ENCODE data around the gene USP28.
"Not testable (repeated sequence)": the region's sequence is repeated elsewhere in the genome, so short reads cannot be mapped to it uniquely, and the experiment has no call there.

USP28 gene

DNA sequence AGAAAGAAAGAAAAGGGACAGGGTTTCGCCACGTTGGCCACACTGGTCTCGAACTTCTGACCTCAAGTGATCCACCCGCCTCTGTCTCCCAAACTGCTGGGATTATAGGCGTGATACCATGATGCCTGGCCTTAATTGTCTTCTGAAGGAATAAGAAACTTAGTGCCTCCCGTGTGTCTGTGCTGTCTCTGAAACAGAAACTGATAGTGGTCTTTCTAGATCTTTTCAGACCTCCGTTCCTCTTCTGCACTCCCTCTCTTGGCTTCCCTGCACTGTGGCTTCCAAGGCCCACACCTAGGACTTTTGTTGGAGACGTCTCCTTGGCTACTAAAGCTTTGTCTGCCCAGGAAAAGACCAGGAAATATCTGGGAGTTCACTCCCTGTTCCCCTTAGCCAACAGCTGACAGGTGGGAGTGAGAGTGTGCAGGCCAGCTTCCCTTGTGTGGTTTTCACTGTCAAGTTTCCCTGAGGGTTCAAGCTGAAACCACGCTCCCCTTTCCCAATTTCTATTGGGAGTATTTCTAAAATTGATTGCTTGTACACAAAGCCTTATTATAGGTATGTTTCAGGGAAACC lies 19.1 kb upstream of the USP28 start:
- FAIRE-seq (no peak), DNase-seq (ENCODE audit: insufficient read length, low spot score) (no peak)
- TF ChIP-seq CTCF (IDR thresholded peaks at IDR 0.05; ENCODE audit: insufficient read depth, missing control alignments), result no peak

DNA sequence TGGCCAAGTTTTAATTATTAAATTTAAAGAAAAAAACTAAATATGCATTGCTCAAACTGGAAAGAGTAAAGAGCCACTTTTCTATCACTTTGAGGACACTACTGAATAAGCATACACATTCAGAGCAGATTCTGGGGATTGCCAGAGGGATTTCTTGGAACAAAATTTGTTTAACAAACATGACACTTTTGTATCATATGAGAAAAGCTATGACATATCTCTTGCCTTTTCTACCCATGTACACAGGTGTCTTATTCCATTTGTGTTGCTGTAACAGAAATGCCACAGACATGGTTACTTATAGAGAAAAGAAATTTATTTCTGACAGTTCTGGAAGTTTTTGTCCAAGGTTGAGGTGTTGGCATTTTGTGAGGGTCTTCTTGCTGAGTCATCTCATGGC lies 13.5 kb upstream of the USP28 start:
- no peak for TF ChIP-seq CTCF (IDR thresholded peaks at IDR 0.05; ENCODE audit: insufficient read depth, missing control alignments)
- DNase-seq (ENCODE audit: insufficient read length, low spot score) (no peak), FAIRE-seq (no peak)

GRCh38 chr11:113885897-113886296 lies 10.5 kb upstream of the USP28 start:
- no peak for TF ChIP-seq CTCF (IDR thresholded peaks at IDR 0.05; ENCODE audit: insufficient read depth, missing control alignments)
- DNase-seq (ENCODE audit: insufficient read length, low spot score) (no peak), FAIRE-seq (no peak)

DNA sequence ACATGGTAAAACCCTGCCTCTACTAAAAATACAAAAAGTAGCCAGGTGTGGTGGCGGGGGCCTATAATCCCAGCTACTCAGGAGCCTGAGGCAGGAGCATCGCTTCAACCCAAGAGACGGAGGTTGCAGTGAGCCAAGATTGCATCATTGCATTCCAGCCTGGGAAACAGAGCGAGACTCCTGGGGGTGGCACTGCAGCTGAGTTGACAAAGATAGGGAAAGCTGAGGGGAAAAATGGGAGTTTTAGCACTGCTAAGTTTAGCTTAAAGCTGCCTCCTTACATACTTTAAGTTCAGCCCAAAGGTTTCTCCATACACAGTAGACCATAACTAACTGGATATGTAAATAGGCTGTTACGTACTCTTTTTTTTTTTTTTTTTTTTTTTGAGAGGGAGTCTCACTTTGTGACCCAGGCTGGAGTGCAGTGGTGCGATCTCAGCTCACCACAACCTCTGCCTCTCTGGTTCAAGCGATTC lies 9.0 kb upstream of the USP28 start:
- no peak for DNase-seq (ENCODE audit: insufficient read length, low spot score)
- no peak for FAIRE-seq
- no peak for TF ChIP-seq CTCF (IDR thresholded peaks at IDR 0.05; ENCODE audit: insufficient read depth, missing control alignments)

DNA sequence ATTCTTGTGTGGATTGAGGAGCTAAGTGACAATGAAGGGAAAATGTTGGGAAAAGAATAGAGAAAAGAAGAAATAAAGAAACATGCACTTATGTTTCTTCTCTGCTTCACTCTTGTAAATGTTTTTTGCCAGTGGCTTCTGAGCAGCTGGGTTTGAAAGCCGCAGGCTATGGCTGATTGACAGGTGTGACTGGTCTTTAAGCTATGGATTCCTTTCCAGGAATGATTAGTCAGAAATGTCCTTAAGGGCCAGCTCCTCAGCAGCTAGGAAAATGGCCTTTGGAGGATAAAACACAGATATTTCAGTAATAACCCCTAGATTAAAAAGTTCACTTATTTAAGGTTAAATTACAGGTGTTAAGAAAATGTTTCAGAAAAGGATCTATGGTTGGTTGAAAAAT lies 6.5 kb upstream of the USP28 start:
- TF ChIP-seq CTCF (IDR thresholded peaks at IDR 0.05; ENCODE audit: insufficient read depth, missing control alignments), result no peak
- FAIRE-seq (no peak), DNase-seq (ENCODE audit: insufficient read length, low spot score) (no peak)

GRCh38 chr11:113880971-113881370 lies 5.6 kb upstream of the USP28 start:
- TF ChIP-seq CTCF (IDR thresholded peaks at IDR 0.05; ENCODE audit: insufficient read depth, missing control alignments), result no peak
- FAIRE-seq (no peak), DNase-seq (ENCODE audit: insufficient read length, low spot score) (no peak)

- not testable (repeated sequence) for FAIRE-seq; DNase-seq (ENCODE audit: insufficient read length, low spot score)
Observed at GRCh38 chr11:113879446-113879845, 4.1 kb upstream of the USP28 start.

DNA sequence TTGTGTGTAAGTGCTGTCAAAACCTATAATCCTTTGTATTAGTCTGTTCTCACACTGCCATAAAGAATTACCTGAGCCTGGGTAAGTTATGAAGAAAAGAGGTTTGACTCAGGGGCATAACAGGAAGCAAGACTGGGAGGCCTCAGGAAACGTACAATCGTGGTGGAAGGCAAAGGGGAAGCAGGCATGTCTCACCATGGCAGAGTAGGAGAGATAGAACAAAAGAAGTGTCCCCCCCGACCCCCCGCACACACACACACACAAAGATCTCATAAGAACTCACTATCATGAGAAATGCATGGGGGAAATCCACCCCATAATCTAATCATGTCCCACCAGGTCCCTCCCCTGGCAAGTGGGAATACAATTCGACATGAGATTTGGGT lies 2.3 kb upstream of the USP28 start:
- DNase-seq (ENCODE audit: insufficient read length, low spot score), result no peak
- no peak for FAIRE-seq
- no peak for TF ChIP-seq CTCF (IDR thresholded peaks at IDR 0.05; ENCODE audit: insufficient read depth, missing control alignments)
